ENCODE measurements around the gene FNIP2. TPM values are rescaled to one million over a fixed set of nuclear protein-coding genes. Genes with fewer than 3 reads are reported as not detected.

The FNIP2 gene
- total RNA-seq, 2 donors from 2014 or later: 8.6 to 11.5 TPM

DNA sequence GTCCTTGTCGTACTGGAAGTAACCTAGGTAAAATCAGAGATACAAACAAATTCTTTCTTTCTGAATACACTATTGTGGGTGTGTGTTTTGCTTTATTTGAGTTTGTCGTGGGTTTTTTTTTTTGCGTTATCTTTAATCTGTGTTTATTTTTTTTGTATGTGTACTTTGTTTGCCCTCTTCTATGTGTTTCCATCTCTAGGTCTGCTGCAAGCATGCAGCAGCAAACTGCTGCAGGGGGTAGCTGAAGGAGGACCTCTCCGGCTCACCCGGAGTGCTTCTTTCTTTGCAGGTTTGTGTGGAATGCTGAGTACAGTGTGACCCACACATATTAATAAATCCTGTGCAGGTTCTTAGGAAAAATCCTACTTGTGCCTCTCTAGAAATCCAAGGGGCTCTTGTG, 64.8 kb downstream of the FNIP2 start:
- peaks cover 32% of the 10 kb centered on the region for H3K4me1 Mint-ChIP-seq
- no peak for DNase-seq

DNA sequence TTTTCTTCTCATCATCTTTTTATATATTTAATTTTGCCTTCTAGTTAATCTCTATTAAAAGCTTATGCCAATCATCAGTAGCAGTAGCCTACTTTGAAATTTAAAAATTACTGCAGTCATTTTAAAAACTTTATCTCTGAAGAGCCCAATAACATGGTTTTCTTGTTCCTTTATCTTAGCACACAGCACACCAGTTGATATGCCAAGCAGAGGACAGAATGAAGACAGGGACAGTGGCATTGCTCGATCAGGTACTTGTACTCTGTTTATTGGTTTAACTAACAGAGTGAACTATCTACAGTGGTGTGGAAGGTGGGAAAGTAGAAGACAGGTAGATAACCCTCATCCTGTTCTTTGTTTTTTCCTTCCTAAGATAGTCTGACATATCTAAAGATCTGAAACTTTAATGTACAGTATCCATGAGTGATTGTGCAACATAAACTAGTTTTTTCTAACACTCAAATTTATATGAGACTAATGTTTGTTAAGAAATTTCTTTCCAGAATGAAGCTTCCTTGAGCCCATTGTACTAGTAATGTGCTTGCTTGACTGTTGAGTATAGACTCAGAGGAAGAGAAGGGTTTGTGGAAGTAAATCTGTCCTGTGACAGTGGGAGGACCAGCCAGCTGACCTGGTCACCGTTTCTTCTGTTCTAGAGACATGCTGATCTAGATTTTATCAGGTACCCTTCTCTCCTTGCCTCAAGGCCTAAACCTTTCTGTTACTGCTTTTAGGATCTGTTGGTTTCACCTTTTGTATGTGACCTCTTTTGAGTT, 66.6 kb downstream of the FNIP2 start:
- peak overlapping the region; percentile 3 for H3K27ac Mint-ChIP-seq

More for the DNA sequence above, 64.8 kb downstream of the FNIP2 start:
- Histone ChIP-seq H3K4me3 (ENCODE audit: low read length) (no peak overlapping the region), H3K9me3 (ENCODE audit: control insufficient read depth, low read length) (no peaks in the 10 kb centered on the region), H3K4me1 (ENCODE audit: control insufficient read depth, insufficient read depth, low read length) (peaks cover 14% of the 10 kb centered on the region), H3K27ac (ENCODE audit: low read depth, low read length) (no peak overlapping the region), H3K36me3 (ENCODE audit: control insufficient read depth, insufficient read depth, low read length) (no peaks in the 10 kb centered on the region), H3K9ac (ENCODE audit: extremely low read depth, low read length, poor library complexity, severe bottlenecking) (no peak overlapping the region), H3K27me3 (ENCODE audit: control insufficient read depth, insufficient read depth, low read length, poor library complexity, severe bottlenecking) (no peaks in the 10 kb centered on the region)
- Mint-ChIP-seq H3K27me3 (ENCODE audit: insufficient read depth) (no peaks in the 10 kb centered on the region), H3K9me3 (no peaks in the 10 kb centered on the region), H3K36me3 (ENCODE audit: low read depth) (peaks cover 3% of the 10 kb centered on the region), H3K27ac (no peak overlapping the region), H3K4me3 (no peak overlapping the region)
- WGBS, 2 experiments (ENCODE audit: insufficient coverage in 1 of 2, insufficient read length in 1 of 2): 88% methylated on average over 5 of the region's 5 CpGs; no CpG with 5 or more reads in 1 of the 2 experiments
- TF ChIP-seq, protein P1, sequence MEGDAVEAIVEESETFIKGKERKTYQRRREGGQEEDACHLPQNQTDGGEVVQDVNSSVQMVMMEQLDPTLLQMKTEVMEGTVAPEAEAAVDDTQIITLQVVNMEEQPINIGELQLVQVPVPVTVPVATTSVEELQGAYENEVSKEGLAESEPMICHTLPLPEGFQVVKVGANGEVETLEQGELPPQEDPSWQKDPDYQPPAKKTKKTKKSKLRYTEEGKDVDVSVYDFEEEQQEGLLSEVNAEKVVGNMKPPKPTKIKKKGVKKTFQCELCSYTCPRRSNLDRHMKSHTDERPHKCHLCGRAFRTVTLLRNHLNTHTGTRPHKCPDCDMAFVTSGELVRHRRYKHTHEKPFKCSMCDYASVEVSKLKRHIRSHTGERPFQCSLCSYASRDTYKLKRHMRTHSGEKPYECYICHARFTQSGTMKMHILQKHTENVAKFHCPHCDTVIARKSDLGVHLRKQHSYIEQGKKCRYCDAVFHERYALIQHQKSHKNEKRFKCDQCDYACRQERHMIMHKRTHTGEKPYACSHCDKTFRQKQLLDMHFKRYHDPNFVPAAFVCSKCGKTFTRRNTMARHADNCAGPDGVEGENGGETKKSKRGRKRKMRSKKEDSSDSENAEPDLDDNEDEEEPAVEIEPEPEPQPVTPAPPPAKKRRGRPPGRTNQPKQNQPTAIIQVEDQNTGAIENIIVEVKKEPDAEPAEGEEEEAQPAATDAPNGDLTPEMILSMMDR (conservative IDR thresholded peaks at IDR 0.05): no peak

DNA sequence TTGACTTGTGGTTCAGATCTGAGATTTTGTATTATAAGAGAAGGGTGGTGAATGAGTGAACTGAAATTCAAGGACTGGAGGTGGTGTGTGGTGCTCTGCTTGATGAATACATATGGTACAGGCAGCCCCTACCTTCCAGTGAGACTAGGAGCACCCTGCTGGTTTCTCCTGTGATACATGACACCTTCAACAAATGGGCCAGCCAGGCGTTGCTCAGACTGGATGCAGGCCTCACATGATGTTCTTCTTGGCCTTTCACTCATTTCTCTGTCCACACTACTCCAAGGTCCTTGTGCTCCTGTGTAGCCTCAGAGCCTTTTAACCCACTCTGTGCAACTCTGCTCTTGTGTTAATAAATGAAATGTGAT, 67.2 kb downstream of the FNIP2 start:
- Mint-ChIP-seq H3K4me1 (peaks cover 33% of the 10 kb centered on the region), H3K36me3 (ENCODE audit: low read depth) (peaks cover 2% of the 10 kb centered on the region), H3K27ac (peak overlapping the region; percentile 3), H3K9me3 (no peaks in the 10 kb centered on the region), H3K4me3 (no peak overlapping the region), H3K27me3 (ENCODE audit: insufficient read depth) (no peaks in the 10 kb centered on the region)
- no peak for DNase-seq
- H3K27me3 ChIP-seq (ENCODE audit: control insufficient read depth, insufficient read depth, low read length, poor library complexity, severe bottlenecking): no peaks in the 10 kb centered on the region
- no peak overlapping the region for H3K27ac ChIP-seq (ENCODE audit: low read depth, low read length)
- no peaks in the 10 kb centered on the region for H3K36me3 ChIP-seq (ENCODE audit: control insufficient read depth, insufficient read depth, low read length)
- no peaks in the 10 kb centered on the region for H3K9me3 ChIP-seq (ENCODE audit: control insufficient read depth, low read length)
- H3K9ac ChIP-seq (ENCODE audit: extremely low read depth, low read length, poor library complexity, severe bottlenecking): no peak overlapping the region
- H3K4me1 ChIP-seq (ENCODE audit: control insufficient read depth, insufficient read depth, low read length): peaks cover 14% of the 10 kb centered on the region
- WGBS, 2 experiments (ENCODE audit: insufficient coverage in 1 of 2, insufficient read length in 1 of 2): 76% methylated on average over 1 of the region's 1 CpG; no CpG with 5 or more reads in 1 of the 2 experiments
- TF ChIP-seq, protein P1 (conservative IDR thresholded peaks at IDR 0.05): no peak
- no peak overlapping the region for H3K4me3 ChIP-seq (ENCODE audit: low read length)

More for the DNA sequence above, 66.6 kb downstream of the FNIP2 start:
- Histone ChIP-seq H3K9ac (ENCODE audit: extremely low read depth, low read length, poor library complexity, severe bottlenecking) (no peak overlapping the region), H3K4me1 (ENCODE audit: control insufficient read depth, insufficient read depth, low read length) (peaks cover 14% of the 10 kb centered on the region), H3K4me3 (ENCODE audit: low read length) (no peak overlapping the region), H3K9me3 (ENCODE audit: control insufficient read depth, low read length) (no peaks in the 10 kb centered on the region), H3K27me3 (ENCODE audit: control insufficient read depth, insufficient read depth, low read length, poor library complexity, severe bottlenecking) (no peaks in the 10 kb centered on the region), H3K36me3 (ENCODE audit: control insufficient read depth, insufficient read depth, low read length) (no peaks in the 10 kb centered on the region), H3K27ac (ENCODE audit: low read depth, low read length) (no peak overlapping the region)
- H3K27me3 Mint-ChIP-seq (ENCODE audit: insufficient read depth): no peaks in the 10 kb centered on the region
- H3K4me1 Mint-ChIP-seq: peaks cover 32% of the 10 kb centered on the region
- no peak for DNase-seq
- no peaks in the 10 kb centered on the region for H3K9me3 Mint-ChIP-seq
- TF ChIP-seq, protein P1 (conservative IDR thresholded peaks at IDR 0.05): no peak
- no peak overlapping the region for H3K4me3 Mint-ChIP-seq
- 87 to 100% methylated on average over 1 to 2 of the region's 2 CpGs for WGBS, 2 experiments (ENCODE audit: insufficient coverage in 1 of 2, insufficient read length in 1 of 2)
- H3K36me3 Mint-ChIP-seq (ENCODE audit: low read depth): peaks cover 4% of the 10 kb centered on the region

All from endodermal cell (in vitro differentiated cells).